ENCODE results near the gene CHID1. TPM values are rescaled to one million over a fixed set of nuclear protein-coding genes. Genes with fewer than 3 reads are reported as not detected.
A peak's percentile ranks its signal among the peaks of the same experiment; 100 is the strongest.

CHID1 gene
- total and polyA plus RNA-seq, 9 of the 15 experiments (the other 6 are each of a cell fraction or from before 2014, with no cell fraction given): 15.1 to 108 (median 39.8) TPM

- intact Hi-C loops (cut with micrococcal nuclease) (no loop called here), in situ Hi-C loops (cut with MboI) (no loop called here)
- Histone ChIP-seq H3K79me2 (ENCODE audit: control insufficient read depth, insufficient read depth, low read length) (no peaks in the 10 kb centered on the region), H3K9me1 (ENCODE audit: control insufficient read depth, insufficient read depth, low read length) (peaks cover 20% of the 10 kb centered on the region), H4K20me1 (replicated peaks; ENCODE audit: control insufficient read depth, insufficient read depth, low read length) (peaks cover 25% of the 10 kb centered on the region), H3K4me2 (ENCODE audit: insufficient read depth, low read length) (no peak overlapping the region), H3K9ac (ENCODE audit: insufficient read depth in 1 of 2, low read depth in 2 of 2, low read length in 2 of 2) (peak overlapping the region in 1 of 2 experiments; percentile 74; a peak in 2 of 4 replicates), H2AFZ (ENCODE audit: low read depth, low read length) (no peak overlapping the region), H3K36me3 (ENCODE audit: control insufficient read depth, insufficient read depth, low read length) (peaks cover 55% of the 10 kb centered on the region), H3K4me1 (replicated peaks in 1 of 2; ENCODE audit: control insufficient read depth in 2 of 2, insufficient read depth in 2 of 2, low read length in 2 of 2) (peaks cover 29 to 69% of the 10 kb centered on the region in 2 experiments; a peak in 4 of 5 replicates), H3K9me3 (replicated peaks; ENCODE audit: control insufficient read depth, insufficient read depth, low read depth, low read length) (no peaks in the 10 kb centered on the region), H3K4me3 (no peak overlapping the region), H3K27ac (ENCODE audit: extremely low read depth, low read depth, low read length) (no peak overlapping the region; the same call in 2 of the 3 replicates), H3K27me3 (ENCODE audit: control insufficient read depth in 2 of 2, insufficient read depth in 2 of 2, low read length in 2 of 2) (no peaks in the 10 kb centered on the region)
- DNase-seq (ENCODE audit: extremely low read depth in 1 of 4, low spot score in 3 of 4): no peak
- ChIA-PET POLR2A (interaction anchor here (0.6 to 2.5 kb wide), 3 partner anchors 15 to 1327 kb away, joined by 3 to 13 read pairs (median 3); no protein-coding TSS in a partner anchor), CTCF (ENCODE audit: low intra/inter-chr PET ratio) (no interaction called here)
- ATAC-seq: no peak
- TF ChIP-seq ZNF197 (CRISPR knock-in tag; IDR thresholded peaks at IDR 0.05; ENCODE audit: low read depth) (no peak), POLR2G (IDR thresholded peaks at IDR 0.05; ENCODE audit: low read depth, low read length) (peak; percentile 61), RBFOX2 (IDR thresholded peaks at IDR 0.05; ENCODE audit: low read depth, low read length) (0 out of 2 replicates have a peak, but pooled peaks have one; percentile 22), CTBP1 (IDR thresholded peaks at IDR 0.05; ENCODE audit: borderline replicate concordance) (no peak), HEY1 (CRISPR knock-in tag; IDR thresholded peaks at IDR 0.05; ENCODE audit: borderline replicate concordance) (no peak), CREM (IDR thresholded peaks at IDR 0.05; ENCODE audit: low read depth) (no peak), U2AF2 (optimal IDR thresholded peaks at IDR 0.05; ENCODE audit: low read depth, low read length) (no peak), POLR3G (IDR thresholded peaks at IDR 0.05; ENCODE audit: extremely low read depth, insufficient read length, insufficient replicate concordance) (no peak), ZNF12 (CRISPR knock-in tag; IDR thresholded peaks at IDR 0.05) (no peak), ZNF740 (CRISPR knock-in tag; IDR thresholded peaks at IDR 0.05) (no peak), ZNF740 (tag; IDR thresholded peaks at IDR 0.05) (no peak), ETS1 (conservative IDR thresholded peaks at IDR 0.05; ENCODE audit: control insufficient read depth, low read depth, low read length) (0 out of 2 replicates have a peak, but pooled peaks have one; percentile 15), NR3C1 (CRISPR knock-in tag; IDR thresholded peaks at IDR 0.05) (0 out of 2 replicates have a peak, but pooled peaks have one; percentile 35), NBN (IDR thresholded peaks at IDR 0.05; ENCODE audit: low read depth) (no peak), KAT8 (IDR thresholded peaks at IDR 0.05; ENCODE audit: low read depth) (no peak), CCAR2 (IDR thresholded peaks at IDR 0.05; ENCODE audit: low read depth, low read length) (no peak), XRCC5 (IDR thresholded peaks at IDR 0.05; ENCODE audit: low read depth, low read length) (no peak), KHSRP (IDR thresholded peaks at IDR 0.05) (no peak), MYC (IDR thresholded peaks at IDR 0.05; ENCODE audit: low read depth, low read length) (no peak), MYC (CRISPR knock-in tag; IDR thresholded peaks at IDR 0.05; ENCODE audit: borderline replicate concordance, low read depth) (no peak)
- no peak for FAIRE-seq
- 89% methylated on average over 15 of the region's 16 CpGs for WGBS (ENCODE audit: insufficient coverage, low coverage, missing lambda C conversion rate)
- BruUV-seq (replicated peaks): no TSS peak
Observed at GRCh38 chr11:875203-875602, 35.4 kb downstream of the CHID1 start.
